Measurements from ENCODE around the gene DENND1C.

DENND1C gene

DNA sequence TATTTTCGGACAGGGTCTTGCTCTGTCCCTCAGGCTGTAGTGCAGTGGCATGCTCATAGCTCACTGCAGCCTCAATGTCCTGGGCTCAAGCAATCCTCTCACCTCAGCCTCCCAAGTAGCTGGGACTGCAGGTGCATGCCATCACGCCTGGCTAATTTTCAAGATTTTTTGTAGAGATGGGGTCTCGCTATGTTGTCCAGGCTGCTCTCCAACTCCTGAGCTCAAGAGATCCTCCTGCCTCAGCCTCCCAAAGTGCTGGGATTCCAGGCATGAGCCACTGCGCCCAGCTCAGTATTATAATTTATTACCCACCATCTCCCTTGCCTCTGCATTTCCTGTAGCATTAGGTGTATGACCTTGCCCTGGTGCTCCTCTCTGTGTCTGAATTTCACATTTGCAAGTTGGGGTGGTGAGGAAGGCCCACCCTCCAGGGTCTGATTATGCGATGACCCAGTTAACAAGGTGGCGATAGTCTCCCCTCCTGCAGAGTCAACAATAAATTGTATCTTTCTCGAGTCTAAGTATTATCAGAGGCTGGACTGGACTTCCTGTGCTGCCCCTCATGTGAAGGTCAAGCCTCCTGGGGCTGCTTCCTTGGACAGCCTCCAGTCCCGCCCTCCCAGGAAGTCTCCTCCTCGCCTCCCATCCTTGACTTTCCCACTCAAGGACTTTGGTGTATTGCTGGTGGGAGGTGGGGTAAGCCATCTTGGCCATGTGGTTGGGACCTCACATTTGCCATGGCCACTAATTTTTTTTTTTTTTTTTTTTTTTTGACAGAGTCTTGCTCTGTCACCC is 22.0 kb upstream of the DENND1C start:
- no peak for DNase-seq

DNA sequence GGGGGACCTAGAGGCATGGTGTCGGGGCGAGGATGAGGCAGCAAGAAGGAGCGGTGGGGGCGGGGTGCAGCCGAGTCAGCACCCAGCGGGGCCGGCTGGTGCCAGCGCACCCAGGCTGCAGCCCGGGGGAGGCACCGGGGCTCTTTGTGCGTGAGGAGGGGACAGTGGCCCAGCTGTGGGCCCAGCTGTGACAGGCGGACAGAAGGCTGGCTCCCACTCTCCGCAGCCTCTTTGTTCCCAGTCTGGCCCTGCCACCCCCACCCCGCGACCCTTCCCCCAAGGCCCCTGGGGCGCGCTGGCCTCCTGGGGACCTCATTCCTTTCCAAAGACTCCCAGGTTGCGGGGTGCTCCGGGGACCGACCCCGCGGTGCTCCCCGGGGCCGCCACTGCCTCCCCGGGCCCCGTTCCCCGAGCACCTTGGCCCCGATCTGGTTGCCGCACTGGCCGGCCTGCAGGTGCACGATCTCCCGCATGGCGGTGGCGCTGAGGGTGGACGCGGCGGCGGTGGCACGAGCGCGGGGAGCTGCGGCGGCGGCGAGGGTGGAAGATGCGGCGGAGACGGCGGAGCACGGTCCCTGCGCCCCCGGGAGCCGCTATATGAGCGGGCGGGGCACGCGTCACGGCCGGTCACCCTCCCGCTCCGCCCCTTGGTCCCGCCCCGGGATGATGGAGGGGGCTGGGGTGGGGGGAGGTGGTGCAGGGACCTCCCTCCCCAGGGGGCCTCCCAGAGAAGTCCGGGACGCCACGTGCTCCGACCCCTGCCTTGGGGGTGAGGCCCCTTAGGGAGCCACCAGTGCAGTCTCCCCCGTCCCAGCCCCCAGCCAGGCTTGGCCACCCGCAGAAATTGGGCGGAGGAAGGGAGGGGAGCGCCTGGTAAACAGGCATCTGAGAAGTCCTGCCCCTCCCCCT is 20.4 kb upstream of the DENND1C start, which contains the start of gene TUBB4A:
Gene TUBB4A, minus strand, starts transcription at position 570 of the 909 bp plus-strand sequence. Its CDS starts 97 bp downstream, at position 473.
- peak; percentile 37 for DNase-seq

DNA sequence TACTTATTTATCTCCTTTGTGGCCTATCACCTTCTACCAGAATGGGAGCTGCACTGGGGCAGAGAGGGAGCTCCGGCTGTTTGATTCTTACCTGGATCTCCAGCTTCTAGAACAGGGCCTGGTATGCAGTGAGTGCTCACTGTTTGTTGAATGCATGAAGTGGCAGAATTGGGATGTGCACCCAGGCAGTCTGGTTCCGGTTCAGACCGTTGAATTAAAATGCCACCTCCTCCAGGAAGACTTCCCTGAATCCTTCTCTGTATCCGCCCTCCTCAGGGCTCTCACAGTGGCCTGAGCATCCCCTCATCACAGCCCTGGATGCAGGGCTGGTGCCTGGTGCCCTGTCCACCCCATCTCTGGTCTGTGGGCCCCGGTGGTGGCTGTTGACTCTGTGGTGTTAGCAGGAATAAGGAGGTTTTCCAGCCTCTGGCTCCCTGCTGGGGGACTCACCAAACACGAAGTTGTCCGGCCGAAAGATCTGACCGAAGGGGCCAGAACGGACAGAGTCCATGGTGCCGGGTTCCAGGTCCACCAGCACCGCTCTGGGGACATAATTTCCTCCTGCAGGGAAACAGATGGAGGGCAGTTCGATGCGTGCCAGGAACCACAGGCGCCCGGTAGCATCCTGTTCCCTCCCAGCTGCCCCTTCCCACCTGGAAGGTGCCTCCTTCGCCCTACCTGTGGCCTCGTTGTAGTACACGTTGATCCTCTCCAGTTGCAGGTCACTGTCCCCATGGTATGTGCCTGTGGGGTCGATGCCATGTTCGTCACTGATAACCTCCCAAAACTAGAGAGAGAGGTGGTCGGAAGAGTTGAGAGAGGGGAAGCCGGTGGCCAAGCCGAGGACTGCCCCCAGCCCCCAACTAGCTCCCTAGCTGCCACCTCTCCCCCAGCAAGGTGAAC is 19.5 kb upstream of the DENND1C start:
- DNase-seq: no peak

DNA sequence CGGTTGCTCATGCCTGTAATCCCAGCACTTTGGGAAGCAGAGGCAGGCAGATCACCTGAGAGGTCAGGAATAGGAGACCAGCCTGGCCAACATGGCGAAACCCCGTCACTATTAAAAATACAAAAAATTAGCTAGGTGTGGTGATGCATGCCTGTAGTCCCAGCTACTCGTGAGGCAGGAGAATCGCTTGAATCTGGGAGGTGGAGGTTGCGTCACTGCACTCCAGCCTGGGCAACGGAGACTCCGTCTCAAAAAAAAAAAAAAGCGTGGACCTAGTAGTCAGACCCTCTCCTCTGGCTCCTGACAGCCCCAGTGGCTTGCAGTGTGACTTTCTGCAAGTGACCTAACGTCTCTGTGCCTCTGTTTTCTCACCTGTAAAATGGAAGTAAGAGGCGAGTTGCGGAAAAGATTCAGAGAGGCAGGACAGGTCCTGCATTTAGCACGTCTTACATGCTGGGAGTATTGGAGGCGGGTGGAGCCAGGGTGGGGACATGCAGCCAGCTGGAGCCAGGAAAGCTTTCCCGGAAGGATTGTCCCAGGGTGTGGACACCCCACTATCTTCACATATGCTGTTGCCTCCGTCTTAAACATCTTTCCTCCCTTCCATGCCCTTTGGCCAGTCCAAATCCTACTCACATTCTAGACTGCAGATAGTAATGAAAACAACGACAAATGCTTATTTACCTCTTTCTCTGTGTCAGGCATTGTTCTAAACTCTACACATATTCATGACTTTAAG is 17.6 kb upstream of the DENND1C start:
- DNase-seq: no peak

DNA sequence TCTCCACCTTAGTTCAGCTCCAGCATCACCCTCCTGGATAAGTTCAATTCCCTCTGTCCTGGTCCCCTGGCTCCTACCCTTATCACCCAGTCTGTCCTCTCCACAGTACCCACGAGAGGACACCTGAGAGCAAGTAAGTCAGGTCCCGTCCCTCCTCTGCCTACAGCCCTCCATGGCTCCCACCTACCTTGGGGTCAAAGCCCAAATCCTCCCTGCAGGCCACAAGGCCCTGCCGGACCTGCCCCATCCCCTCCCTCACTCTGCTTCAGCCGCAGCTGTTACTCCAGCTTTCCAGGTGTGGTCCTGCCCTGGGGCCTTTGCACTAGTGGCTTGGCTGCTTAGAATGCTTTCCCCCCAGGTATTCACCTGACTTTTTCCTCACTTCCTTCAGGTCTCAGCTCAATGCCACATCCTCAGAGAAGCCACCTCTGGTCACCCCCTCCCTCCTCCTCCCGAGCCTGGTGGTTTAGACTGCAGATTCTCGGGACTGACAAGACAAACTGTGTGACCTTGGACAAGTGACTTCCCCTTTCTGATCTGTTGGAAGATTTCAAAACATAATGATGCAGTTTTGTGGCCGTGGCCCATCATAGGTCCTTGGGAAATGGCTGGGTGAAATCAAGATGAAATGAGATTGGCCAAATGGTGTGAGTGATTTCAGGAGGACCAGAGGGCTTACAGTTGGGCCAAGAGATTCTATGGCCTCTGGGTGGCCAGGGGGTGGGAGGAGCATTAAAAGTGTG is 16.9 kb upstream of the DENND1C start:
- DNase-seq: peak; percentile 78

DNA sequence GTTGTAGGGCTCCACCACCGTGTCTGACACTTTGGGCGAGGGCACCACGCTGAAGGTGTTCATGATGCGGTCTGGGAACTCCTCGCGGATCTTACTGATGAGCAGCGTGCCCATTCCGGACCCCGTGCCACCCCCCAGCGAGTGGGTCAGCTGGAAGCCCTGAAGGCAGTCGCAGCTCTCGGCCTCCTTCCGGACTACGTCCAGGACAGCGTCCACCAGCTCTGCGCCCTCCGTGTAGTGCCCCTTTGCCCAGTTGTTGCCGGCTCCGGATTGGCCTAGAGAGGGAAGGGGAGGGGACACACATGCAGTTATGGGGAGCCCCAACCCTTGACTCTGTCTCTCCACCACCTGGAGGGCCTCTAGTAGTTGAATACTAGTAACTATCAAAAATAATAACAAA is 14.4 kb upstream of the DENND1C start:
- DNase-seq: no peak

DNA sequence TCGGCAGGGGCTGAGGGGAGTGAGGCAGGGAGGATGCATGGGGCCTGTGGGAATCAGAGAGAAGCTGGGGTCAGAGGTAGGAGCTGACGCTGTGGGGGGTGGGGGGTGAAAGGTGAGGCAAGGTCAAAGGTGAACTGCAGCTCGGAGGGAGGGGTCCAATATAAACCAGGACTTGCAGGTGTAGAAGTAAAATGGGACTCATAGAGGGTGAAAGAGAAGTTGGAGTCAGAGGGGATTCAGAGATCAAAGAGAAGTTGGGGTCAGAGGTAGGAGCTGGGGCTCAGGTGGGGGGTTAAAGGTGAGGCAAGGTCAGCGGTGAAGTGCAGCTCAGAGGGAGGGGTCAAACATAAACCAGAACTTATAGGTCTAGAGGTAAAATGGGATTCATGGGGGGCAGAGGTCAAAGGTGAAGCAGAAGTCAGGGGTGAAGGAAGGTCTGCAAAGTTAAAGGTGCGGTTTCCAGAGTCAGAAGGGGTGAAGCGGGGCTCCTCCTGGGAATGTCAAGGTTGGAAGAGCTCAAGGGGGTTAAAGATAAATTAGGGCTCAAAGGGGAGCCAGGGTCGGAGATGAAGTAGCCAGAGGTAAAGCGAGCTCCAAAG is 12.9 kb upstream of the DENND1C start:
- DNase-seq: no peak

DNA sequence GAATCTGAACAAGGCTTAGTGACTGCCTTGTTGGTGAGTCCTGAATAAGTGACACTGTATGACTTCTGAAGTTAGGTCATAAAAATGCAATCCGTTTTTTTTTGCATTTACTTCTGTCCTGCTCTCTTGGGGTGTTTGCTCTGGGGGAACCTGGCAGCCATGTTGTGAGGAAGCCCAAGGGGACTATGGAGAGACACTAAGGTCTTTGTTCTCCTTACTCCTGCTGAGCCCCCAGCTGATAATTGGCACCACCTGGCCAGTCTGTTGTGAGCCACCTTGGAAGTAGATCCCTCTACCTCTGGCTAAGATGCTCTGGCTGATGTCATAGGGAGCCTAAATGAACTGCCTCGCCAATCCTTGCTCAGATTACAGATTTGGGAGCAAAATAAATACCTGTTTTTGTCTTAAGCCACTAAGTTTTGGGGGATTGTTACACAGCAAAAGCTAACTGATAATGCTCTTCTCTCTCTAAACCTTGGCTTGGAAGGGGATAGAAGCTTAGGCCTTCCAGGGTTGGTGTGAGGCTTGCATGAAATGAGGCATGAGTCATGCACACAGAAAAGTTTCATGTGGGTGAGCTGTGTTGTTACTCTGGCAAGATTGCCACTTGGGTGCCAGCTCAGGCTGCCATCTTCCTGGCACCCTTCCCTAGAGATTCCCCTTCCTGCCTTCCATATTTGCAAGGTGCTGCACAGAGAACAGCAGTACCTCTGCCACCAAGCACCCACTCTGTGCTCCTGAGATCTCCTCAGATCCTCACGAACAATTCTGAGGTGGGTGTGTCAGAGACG is 10.4 kb upstream of the DENND1C start:
- no peak for DNase-seq

DNA sequence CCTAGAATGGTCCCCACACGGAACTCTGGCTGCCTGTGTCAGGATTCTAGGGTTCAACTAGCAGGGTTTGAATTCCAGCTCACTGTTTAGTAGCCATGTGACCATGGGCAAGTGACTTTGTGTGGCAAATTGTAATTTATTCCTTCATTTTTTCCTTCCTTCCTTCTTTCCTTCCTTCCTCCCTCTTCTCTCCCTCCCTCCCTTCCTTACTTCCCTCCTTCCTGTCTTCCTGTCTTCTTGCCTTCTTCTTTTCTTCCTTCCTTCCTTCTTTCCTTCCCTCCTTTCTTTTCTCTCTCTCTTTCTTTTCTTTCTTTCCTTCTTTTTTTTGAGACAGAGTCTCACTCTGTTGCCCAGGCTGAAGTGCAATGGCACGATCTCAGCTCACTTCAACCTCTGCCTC is 8.5 kb upstream of the DENND1C start:
- no peak for DNase-seq

DNA sequence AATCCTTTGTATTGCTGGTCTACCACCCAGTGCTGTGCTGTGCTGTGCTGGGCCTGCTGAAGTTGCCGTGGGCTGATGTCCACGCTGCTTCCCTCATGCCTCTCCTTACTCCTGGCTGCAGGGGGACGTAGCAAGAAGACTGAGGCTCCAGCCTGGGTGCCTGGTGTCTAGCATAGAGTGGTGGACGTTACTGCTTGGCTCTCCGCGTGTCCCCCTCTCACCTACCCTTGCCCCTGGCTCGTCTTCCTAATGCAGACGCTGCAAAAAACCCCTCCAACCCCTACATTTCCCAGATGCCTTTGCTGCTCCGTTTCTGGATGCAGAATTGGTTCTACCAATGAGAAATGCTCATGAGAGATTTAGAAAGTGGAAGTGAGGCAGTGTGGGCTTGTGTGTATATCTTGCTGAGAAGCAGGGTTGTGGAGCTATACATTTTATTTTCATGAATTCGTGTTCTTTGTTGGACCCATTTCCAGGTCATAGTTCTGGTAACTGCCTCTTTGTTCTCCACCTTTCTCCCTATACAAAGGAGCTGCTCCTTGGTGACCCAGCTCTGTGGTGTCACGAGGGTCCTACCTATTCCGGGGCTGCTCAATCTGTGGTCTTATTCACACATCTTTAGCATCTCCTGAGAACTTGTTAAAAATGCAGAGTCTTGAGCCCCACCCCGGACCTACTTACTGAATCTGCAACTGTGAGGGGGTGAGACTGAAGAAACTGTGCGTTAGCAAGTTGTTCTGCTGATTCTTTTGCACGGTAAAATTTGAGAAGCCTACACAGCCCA is 7.9 kb upstream of the DENND1C start:
- no peak for DNase-seq

DNA sequence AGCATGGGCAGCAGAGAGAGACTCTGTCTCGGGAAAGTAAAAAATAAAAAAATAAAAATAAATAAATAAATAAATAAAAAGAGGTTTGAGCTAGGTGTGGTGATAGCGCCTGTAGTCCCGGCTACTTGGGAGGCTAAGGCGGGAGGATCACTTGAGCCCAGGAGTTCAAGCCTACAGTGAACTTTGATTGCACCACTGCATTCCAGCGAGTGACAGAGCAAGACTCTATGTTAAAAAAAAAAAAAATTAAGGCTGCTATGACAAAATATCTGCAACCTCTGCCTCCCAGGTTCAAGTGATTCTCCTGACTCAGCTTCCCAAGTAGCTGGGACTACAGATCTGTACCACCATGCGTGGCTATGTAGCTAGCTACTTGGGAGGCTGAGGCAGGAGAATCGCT is 3.2 kb upstream of the DENND1C start:
- no peak for DNase-seq

DNA sequence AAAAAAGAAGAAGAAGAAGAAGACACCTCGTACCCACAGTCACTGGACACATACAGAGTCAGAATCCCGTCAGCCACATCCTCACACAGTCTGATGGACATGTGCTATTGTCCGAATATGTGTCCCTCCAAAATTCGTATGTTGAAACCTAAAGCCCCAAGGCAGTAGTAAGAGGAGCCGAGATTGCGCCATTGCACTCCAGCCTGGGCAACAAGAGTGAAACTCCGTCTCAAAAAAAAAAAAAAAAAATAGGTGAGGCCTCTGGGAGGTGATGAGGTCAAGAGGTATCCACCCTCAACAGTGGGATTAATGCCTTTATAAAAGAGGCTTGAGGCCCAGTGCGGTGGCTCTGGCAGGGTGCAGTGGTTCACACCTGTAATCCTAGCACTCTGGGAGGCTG is 2.6 kb upstream of the DENND1C start:
- no peak for DNase-seq

DNA sequence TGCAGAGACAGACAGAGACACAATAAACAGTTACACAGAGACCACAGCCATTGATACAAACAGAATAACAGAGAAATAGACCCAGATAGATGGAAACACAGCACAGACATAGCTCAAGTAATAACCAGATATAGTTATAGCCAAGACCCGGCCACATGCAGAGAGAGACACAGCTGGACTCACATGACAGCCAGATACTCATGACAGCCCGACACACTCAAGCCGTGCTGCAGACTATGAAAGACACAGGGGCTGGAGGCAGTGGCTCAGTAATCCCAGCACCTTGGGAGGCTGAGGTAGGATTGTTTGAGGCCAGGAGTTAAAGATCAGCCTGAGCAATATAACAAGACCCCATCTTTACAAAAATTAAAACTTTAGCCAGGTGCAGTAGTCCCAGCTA is 1.6 kb upstream of the DENND1C start:
- DNase-seq: no peak

DNA sequence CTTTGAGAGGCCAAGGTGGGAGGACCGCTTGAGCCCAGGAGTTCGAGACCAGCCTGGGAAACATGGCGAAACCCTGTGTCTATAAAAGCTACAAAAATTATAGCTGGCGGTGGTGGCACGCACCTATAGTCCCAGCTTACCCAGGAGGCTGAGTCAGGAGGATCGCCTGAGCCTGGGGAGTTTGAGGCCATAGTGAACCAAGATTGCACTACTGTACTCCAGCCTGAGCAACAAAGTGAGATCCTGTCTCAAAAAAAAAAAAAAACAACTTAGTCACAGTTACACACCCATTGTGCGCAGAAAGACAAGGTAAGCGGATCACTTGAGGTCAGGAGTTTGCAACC is 728 bp upstream of the DENND1C start:
- no peak for DNase-seq

DNA sequence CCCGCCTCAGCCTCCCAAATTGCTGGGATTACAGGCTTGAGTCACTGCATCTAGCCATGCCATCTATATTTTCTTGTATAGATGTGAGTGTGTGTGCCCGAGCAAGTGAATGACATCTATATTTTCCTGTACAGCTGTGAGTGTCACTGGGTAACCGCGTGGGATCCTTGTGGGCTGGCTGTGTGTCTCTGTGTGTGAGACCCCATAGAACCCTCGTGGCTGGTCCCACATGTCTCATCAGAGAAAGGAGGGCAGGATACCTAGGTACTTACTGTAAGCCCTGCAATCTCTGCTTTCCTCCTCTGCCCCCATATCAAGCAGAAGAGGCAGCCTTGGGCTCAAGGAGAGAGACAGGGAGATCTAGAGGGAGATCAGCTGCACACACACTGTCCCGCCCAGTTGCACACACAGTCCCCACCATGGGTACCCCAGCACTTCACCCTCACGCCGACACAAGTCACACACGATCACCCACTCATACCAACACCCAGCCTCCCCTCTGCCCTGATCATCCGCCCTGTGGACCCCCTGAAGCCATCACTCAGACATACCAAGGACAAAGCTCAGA is 655 bp downstream of the DENND1C start:
- DNase-seq: no peak

DNA sequence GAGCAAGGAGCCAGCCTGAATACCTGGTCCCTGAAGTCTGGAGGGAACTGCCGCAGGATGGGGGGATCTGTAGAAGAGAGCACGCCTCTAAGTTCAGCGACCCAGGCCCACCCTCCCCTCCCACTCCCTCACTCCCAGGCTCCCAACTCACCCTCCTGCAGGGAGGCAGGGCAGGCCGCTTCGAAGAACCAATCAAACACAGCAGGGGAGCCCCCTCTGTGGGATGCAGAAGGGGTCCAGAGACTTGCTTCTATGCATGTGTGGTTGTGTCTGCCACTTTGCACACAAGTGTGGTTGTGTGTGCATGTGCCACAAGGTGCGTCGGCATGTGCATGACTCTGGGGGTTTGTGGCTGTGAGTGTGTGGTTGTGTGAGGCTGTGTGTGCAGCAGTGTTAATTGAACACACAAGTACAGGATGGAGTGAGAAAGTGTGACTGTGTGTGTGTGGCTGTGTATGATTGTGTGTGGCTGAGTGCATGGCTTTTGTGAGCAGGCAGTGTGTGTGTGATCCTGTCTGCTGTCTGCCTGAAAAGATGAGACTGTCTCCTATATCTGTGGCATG is 1.7 kb downstream of the DENND1C start:
- no peak for DNase-seq

DNA sequence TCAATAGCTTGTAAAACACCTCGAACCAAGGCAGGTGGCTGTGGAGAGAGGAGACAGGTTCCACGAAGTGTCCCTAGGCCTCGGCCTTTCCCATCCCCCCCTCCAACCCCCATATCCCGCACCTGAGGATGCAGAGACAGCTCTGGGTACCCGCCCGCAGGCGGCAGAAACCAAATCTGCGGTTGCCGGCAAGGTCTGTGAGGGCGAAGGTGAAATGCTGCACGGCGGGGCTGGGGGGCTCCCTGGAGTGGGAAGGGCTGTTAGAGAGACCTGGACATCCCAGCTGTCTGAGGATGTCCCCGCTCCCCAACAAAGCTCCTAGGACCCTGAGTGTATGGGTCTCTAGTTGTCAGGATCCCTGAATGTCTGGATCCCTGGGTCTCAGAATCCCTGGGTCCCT is 2.8 kb downstream of the DENND1C start:
- DNase-seq: no peak

DNA sequence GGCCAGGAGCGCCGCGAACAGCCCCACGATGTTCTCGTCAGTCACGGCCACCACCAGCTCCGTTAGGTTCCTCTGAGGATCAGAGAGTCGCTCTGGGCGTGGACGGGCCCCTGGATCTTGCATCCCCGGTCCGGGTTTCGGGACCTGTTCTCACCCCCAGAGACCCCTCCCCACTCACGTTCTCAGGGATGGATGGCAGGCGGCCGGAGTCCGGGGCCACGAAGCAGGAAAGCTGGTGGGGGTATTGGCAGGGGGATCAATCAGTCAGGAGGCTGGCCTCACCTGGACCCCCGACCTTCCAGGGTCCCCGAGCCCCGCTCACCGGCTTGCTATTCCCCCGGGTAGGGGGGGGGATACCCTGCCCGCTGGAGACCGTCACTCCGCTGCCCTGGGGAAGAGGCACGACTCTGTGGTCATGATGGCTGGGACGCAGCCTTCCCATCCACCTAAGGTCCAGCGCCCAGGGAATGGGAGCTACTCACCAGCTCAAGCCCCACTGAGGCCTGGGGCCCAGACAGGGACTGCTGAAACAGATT is 4.6 kb downstream of the DENND1C start:
- DNase-seq: no peak

All from hematopoietic multipotent progenitor cell treated with erythropoietin and hydrocortisone succinate and interleukin-3 and kit ligand, for 4 days (in vitro differentiated cells).